Hepatocyte (in vitro differentiated cells): ENCODE results near the gene SEC23B. TPM values are rescaled to one million over a fixed set of nuclear protein-coding genes. Genes with fewer than 3 reads are reported as not detected.

Experiments used
- DNase-seq: peaks from one replicate; pipeline ENCODE4 v3.0.0-alpha.2; 2016; ENCODE audit warnings: low spot score
- H2AFZ ChIP-seq: fragments of 200-600 bp; sonication (generic); 2 replicates; pipeline ENCODE4 v1.6.0; 2016; ENCODE audit warnings: antibody characterized with exemption, mild to moderate bottlenecking
- H3K27ac ChIP-seq: fragments of 200-600 bp; sonication (generic); 2 replicates; pipeline ENCODE4 v1.5.1; 2016; ENCODE audit warnings: mild to moderate bottlenecking
- H3K27me3 ChIP-seq: fragments of 200-600 bp; sonication (generic); 2 replicates; pipeline ENCODE4 v1.6.1; 2016
- H3K36me3 ChIP-seq: fragments of 200-600 bp; sonication (generic); replicated peaks from 2 replicates; pipeline ENCODE4 v1.5.1; 2016; ENCODE audit warnings: low read depth; ENCODE audit not compliant: insufficient read depth
- H3K4me1 ChIP-seq: fragments of 200-600 bp; sonication (generic); 2 replicates; pipeline ENCODE4 v1.5.1; 2016; ENCODE audit warnings: mild to moderate bottlenecking, moderate library complexity; ENCODE audit not compliant: insufficient read depth
- H3K4me2 ChIP-seq: fragments of 200-600 bp; sonication (generic); 2 replicates; pipeline ENCODE4 v1.6.0; 2016
- H3K4me3 ChIP-seq: fragments of 200-600 bp; sonication (generic); 2 replicates; pipeline ENCODE4 v1.5.1; 2016; ENCODE audit warnings: mild to moderate bottlenecking
- H3K79me2 ChIP-seq: fragments of 200-600 bp; sonication (generic); 2 replicates; pipeline ENCODE4 v1.6.0; 2017; ENCODE audit warnings: mild to moderate bottlenecking
- H3K9me2 ChIP-seq: fragments of 200-600 bp; sonication (generic); replicated peaks from 2 replicates; pipeline ENCODE4 v1.6.0; 2017; ENCODE audit warnings: mild to moderate bottlenecking; ENCODE audit not compliant: insufficient read depth
- H3K9me3 ChIP-seq: fragments of 200-600 bp; sonication (generic); 2 replicates; pipeline ENCODE4 v1.5.1; 2016; ENCODE audit warnings: low read depth, mild to moderate bottlenecking
- H4K20me1 ChIP-seq: fragments of 200-600 bp; sonication (generic); 2 replicates; pipeline ENCODE4 v1.6.0; 2016; ENCODE audit warnings: mild to moderate bottlenecking; ENCODE audit not compliant: insufficient read depth, poor library complexity, severe bottlenecking
- CTCF ChIP-seq: fragments of 200-600 bp; sonication (generic); IDR thresholded peaks from 2 replicates; pipeline ENCODE4 v1.5.1; 2016; ENCODE audit warnings: antibody characterized with exemption, mild to moderate bottlenecking; ENCODE audit not compliant: poor library complexity
- EZH2 ChIP-seq: fragments of 200-600 bp; sonication (generic); IDR thresholded peaks from 2 replicates; pipeline ENCODE4 v1.6.1; 2016; ENCODE audit warnings: antibody characterized with exemption, mild to moderate bottlenecking, borderline replicate concordance
- EZH2phosphoT487 ChIP-seq: fragments of 200-600 bp; sonication (generic); IDR thresholded peaks from one replicate; pipeline ENCODE4 v1.6.1; 2018; ENCODE audit warnings: antibody characterized with exemption, mild to moderate bottlenecking, low read depth, moderate library complexity; ENCODE audit not compliant: unreplicated experiment, severe bottlenecking
- WGBS: methylation state at CpG from one replicate; pipeline ENCODE4 v1.1.6; 2016; ENCODE audit warnings: low lambda C conversion rate; ENCODE audit errors: missing lambda C conversion rate; 5-methylcytosine and 5-hydroxymethylcytosine counted together
- polyA plus RNA-seq: library from polyadenylated mRNA; unstranded; fragments of >200 nt; fragmentation: Nextera tagmentation; extraction: Ambion mirVana; gene quantifications from 2 replicates; pipeline ENCODE4 v1.2.1, GENCODE V29; 2016
- total RNA-seq: library from RNA; depleted of rRNA; stranded (reverse); fragments of >200 nt; gene quantifications from 2 replicates; pipeline ENCODE4 v1.2.3, GENCODE V29; 2014

Gene SEC23B
- total and polyA plus RNA-seq, 2 experiments from 2014 or later, result 49.9 to 50.4 TPM

GRCh38 chr20:18585134-18585533 lies 77.4 kb downstream of the SEC23B start:
- TF ChIP-seq CTCF, result no peak
- TF ChIP-seq EZH2phosphoT487, result no peak
- TF ChIP-seq EZH2, result no peak
- H3K27me3 ChIP-seq, result no peaks in the 10 kb centered on the region
- H3K4me3 ChIP-seq, result no peak overlapping the region
- no peaks in the 10 kb centered on the region for H4K20me1 ChIP-seq
- H2AFZ ChIP-seq, result no peak overlapping the region
- H3K4me2 ChIP-seq, result no peak overlapping the region
- DNase-seq, result peak; percentile 23
- WGBS, result 84% methylated on average over 2 of the region's 2 CpGs
- no peaks in the 10 kb centered on the region for H3K9me3 ChIP-seq
- no peak overlapping the region for H3K27ac ChIP-seq
- H3K9me2 ChIP-seq, result no peaks in the 10 kb centered on the region
- peaks cover 5% of the 10 kb centered on the region for H3K4me1 ChIP-seq
- H3K79me2 ChIP-seq, result peaks cover 4% of the 10 kb centered on the region
- no peaks in the 10 kb centered on the region for H3K36me3 ChIP-seq

GRCh38 chr20:18587665-18588573 lies 80.2 kb downstream of the SEC23B start, which contains the start of gene DTD1:
DTD1 (plus strand) TSS chr20:18588054; CDS start chr20:18588073, 19 bp downstream.
- DNase-seq, result peak; percentile 95
- peak within 1 kb of the TSS; percentile 64 for H3K27ac ChIP-seq
- no peaks in the 10 kb centered on the region for H3K36me3 ChIP-seq
- no peaks in the 10 kb centered on the region for H3K9me3 ChIP-seq
- H4K20me1 ChIP-seq, result no peaks in the 10 kb centered on the region
- H3K4me1 ChIP-seq, result peaks cover 5% of the 10 kb centered on the region
- TF ChIP-seq EZH2phosphoT487 (no peak), EZH2 (no peak), CTCF (peak; percentile 65)
- peaks cover 9% of the 10 kb centered on the region for H3K79me2 ChIP-seq
- no peaks in the 10 kb centered on the region for H3K27me3 ChIP-seq
- H2AFZ ChIP-seq, result peak within 1 kb of the TSS; percentile 71
- H3K9me2 ChIP-seq, result no peaks in the 10 kb centered on the region
- H3K4me2 ChIP-seq, result peak within 1 kb of the TSS; percentile 91
- 3% methylated on average over 19 of the region's 88 CpGs for WGBS
- peak within 1 kb of the TSS; percentile 73 for H3K4me3 ChIP-seq

DNA sequence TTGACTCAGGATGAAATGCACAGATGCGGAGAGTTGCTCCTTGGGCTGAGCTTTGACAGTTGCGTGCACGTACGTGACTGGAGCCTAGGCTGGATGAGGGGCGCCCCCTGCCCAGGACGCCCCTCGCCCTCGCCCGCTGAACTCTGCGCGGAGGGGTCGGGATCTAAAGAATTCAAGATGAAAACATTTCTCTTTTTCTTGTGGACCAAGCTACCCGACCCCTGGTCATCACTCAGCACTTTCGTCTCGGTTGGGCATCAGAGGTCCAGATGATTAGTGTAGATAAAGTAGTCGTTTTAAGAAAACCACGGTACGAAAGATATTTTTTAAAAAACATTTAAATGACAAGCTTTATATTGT lies 80.8 kb downstream of the SEC23B start:
- H3K79me2 ChIP-seq, result peaks cover 9% of the 10 kb centered on the region
- peak overlapping the region; percentile 73 for H3K4me3 ChIP-seq
- H2AFZ ChIP-seq, result peak overlapping the region; percentile 71
- peak overlapping the region; percentile 64 for H3K27ac ChIP-seq
- H3K36me3 ChIP-seq, result no peaks in the 10 kb centered on the region
- no peaks in the 10 kb centered on the region for H3K27me3 ChIP-seq
- DNase-seq, result no peak
- H4K20me1 ChIP-seq, result no peaks in the 10 kb centered on the region
- TF ChIP-seq EZH2phosphoT487, result no peak
- no peak for TF ChIP-seq CTCF
- TF ChIP-seq EZH2, result no peak
- WGBS, result 5% methylated on average over 18 of the region's 18 CpGs
- H3K4me1 ChIP-seq, result peaks cover 5% of the 10 kb centered on the region
- no peaks in the 10 kb centered on the region for H3K9me3 ChIP-seq
- no peaks in the 10 kb centered on the region for H3K9me2 ChIP-seq
- peak overlapping the region; percentile 91 for H3K4me2 ChIP-seq
